HepG2 (cell line): ENCODE measurements around the gene AP2S1. TPM values are rescaled to one million over a fixed set of nuclear protein-coding genes. Genes with fewer than 3 reads are reported as not detected.

Experiments used
- ADNP ChIP-seq: sonication (generic); formaldehyde crosslinking; IDR thresholded peaks from 2 replicates; pipeline ENCODE4 v1.4.0; 2020; ENCODE audit warnings: missing genetic modification reagents
- CCDC6 ChIP-seq: sonication (generic); formaldehyde crosslinking; IDR thresholded peaks from 2 replicates; pipeline ENCODE4 v1.8.1; 2022; ENCODE audit warnings: mild to moderate bottlenecking, missing genetic modification reagents, moderate library complexity
- HMGXB3 ChIP-seq: sonication (generic); formaldehyde crosslinking; IDR thresholded peaks from 2 replicates; pipeline ENCODE4 v1.4.0; 2020; ENCODE audit warnings: missing genetic modification reagents, borderline replicate concordance
- IRX3 ChIP-seq: sonication (generic); formaldehyde crosslinking; IDR thresholded peaks from 2 replicates; pipeline ENCODE4 v1.8.1; 2023; ENCODE audit warnings: mild to moderate bottlenecking, low read depth, missing genetic modification reagents, borderline replicate concordance
- KAT7 ChIP-seq: IDR thresholded peaks from 2 replicates; pipeline ENCODE4 v1.6.1; 2018; ENCODE audit warnings: borderline replicate concordance, missing compliant biosample characterization
- LRRFIP1 ChIP-seq: sonication (generic); formaldehyde crosslinking; conservative IDR thresholded peaks from 2 replicates; pipeline ENCODE4 v1.4.0; 2020; ENCODE audit warnings: missing genetic modification reagents
- NRL ChIP-seq: sonication (generic); formaldehyde crosslinking; IDR thresholded peaks from 2 replicates; pipeline ENCODE4 v1.5.0; 2020; ENCODE audit warnings: missing genetic modification reagents, mild to moderate bottlenecking, moderate library complexity, borderline replicate concordance
- PATZ1 ChIP-seq: sonication (generic); formaldehyde crosslinking; IDR thresholded peaks from 2 replicates; pipeline ENCODE4 v1.4.0; 2020; ENCODE audit warnings: missing genetic modification reagents
- REL ChIP-seq: sonication (generic); formaldehyde crosslinking; conservative IDR thresholded peaks from 2 replicates; pipeline ENCODE4 v1.8.0; 2022; ENCODE audit warnings: mild to moderate bottlenecking, missing genetic modification reagents, moderate library complexity
- SIN3A ChIP-seq: IDR thresholded peaks from 2 replicates; pipeline ENCODE4 v1.6.1; 2011; ENCODE audit warnings: low read depth, mild to moderate bottlenecking, control low read depth, low read length, borderline replicate concordance
- TOE1 ChIP-seq: sonication (generic); formaldehyde crosslinking; IDR thresholded peaks from 2 replicates; pipeline ENCODE4 v1.4.0; 2020; ENCODE audit warnings: mild to moderate bottlenecking, missing genetic modification reagents
- ZFP90 ChIP-seq: sonication (generic); formaldehyde crosslinking; IDR thresholded peaks from 2 replicates; pipeline ENCODE4 v1.8.0; 2022; ENCODE audit warnings: missing genetic modification reagents, mild to moderate bottlenecking, inconsistent platforms, borderline replicate concordance
- ZNF230 ChIP-seq: sonication (generic); formaldehyde crosslinking; IDR thresholded peaks from 2 replicates; pipeline ENCODE4 v1.4.0; 2020; ENCODE audit warnings: mild to moderate bottlenecking, missing genetic modification reagents
- ZNF512 ChIP-seq: sonication (generic); formaldehyde crosslinking; IDR thresholded peaks from 2 replicates; pipeline ENCODE4 v1.4.0; 2020; ENCODE audit warnings: mild to moderate bottlenecking, missing genetic modification reagents
- ZNF713 ChIP-seq: sonication (generic); formaldehyde crosslinking; IDR thresholded peaks from 2 replicates; pipeline ENCODE4 v1.4.0; 2020; ENCODE audit warnings: mild to moderate bottlenecking, missing genetic modification reagents
- ZNF776 ChIP-seq: sonication (generic); formaldehyde crosslinking; IDR thresholded peaks from 2 replicates; pipeline ENCODE4 v1.4.0; 2020; ENCODE audit warnings: mild to moderate bottlenecking, missing genetic modification reagents
- ZSCAN30 ChIP-seq: sonication (generic); formaldehyde crosslinking; IDR thresholded peaks from 2 replicates; pipeline ENCODE4 v1.5.0; 2020; ENCODE audit warnings: mild to moderate bottlenecking, missing genetic modification reagents
- polyA plus RNA-seq, 8 experiments: library from polyadenylated mRNA; depleted of rRNA in 3 of 8; stranded (reverse) in 7 of 8; unstranded in 1 of 8; fragments of >200 nt; fragmentation: Illumina TruSeq in 4 of 8; extraction: Trizol in 4 of 8; gene quantifications; 2 replicates each; pipeline versions ENCODE4 v1.2.1 to v1.2.3, GENCODE V29; 2011 to 2016; ENCODE audit warnings: low read depth in 4 of 8, missing spikeins in 1 of 8, mixed read lengths in 1 of 8; ENCODE audit not compliant: insufficient read depth in 1 of 8
- total RNA-seq, 5 experiments: library from RNA; depleted of rRNA; stranded (reverse); fragments of >200 nt; fragmentation: Illumina TruSeq; extraction: Trizol; gene quantifications; 2 replicates each; pipeline ENCODE4 v1.2.3, GENCODE V29; 2016; ENCODE audit warnings: low read depth in 1 of 5

The AP2S1 gene
- total and polyA plus RNA-seq, 2 of the 13 experiments (the other 11 are each of a cell fraction or from before 2014, with no cell fraction given), result 45.2 to 86.1 TPM

GRCh38 chr19:46861691-46862502 is 11.3 kb upstream of the AP2S1 start (continued):
- TF ChIP-seq ZNF776 (CRISPR knock-in tag) (no peak), HMGXB3 (CRISPR knock-in tag) (no peak), ADNP (CRISPR knock-in tag) (no peak), PATZ1 (CRISPR knock-in tag) (no peak), ZFP90 (CRISPR knock-in tag) (0 out of 2 replicates have a peak, but pooled peaks have one; percentile 30), CCDC6 (CRISPR knock-in tag) (no peak), ZNF713 (CRISPR knock-in tag) (no peak), LRRFIP1 (CRISPR knock-in tag) (no peak), ZSCAN30 (CRISPR knock-in tag) (0 out of 2 replicates have a peak, but pooled peaks have one; percentile 25), ZNF512 (CRISPR knock-in tag) (no peak), IRX3 (CRISPR knock-in tag) (no peak), ZNF230 (CRISPR knock-in tag) (no peak), TOE1 (no peak), REL (CRISPR knock-in tag) (no peak), NRL (CRISPR knock-in tag) (no peak), KAT7 (CRISPR knock-in tag) (0 out of 2 replicates have a peak, but pooled peaks have one; percentile 56), SIN3A (peak; percentile 12; the same call in 1 of the 2 replicates)
